GM21737 (cell line): ENCODE measurements around the gene LRTM1.

ENCODE experiments used
- ATAC-seq: cut with Tn5 transposase; IDR thresholded peaks from one replicate; pipeline ENCODE4 v1.9.1; 2021; ENCODE audit warnings: mild to moderate bottlenecking, moderate library complexity; ENCODE audit not compliant: unreplicated experiment

Gene LRTM1

DNA sequence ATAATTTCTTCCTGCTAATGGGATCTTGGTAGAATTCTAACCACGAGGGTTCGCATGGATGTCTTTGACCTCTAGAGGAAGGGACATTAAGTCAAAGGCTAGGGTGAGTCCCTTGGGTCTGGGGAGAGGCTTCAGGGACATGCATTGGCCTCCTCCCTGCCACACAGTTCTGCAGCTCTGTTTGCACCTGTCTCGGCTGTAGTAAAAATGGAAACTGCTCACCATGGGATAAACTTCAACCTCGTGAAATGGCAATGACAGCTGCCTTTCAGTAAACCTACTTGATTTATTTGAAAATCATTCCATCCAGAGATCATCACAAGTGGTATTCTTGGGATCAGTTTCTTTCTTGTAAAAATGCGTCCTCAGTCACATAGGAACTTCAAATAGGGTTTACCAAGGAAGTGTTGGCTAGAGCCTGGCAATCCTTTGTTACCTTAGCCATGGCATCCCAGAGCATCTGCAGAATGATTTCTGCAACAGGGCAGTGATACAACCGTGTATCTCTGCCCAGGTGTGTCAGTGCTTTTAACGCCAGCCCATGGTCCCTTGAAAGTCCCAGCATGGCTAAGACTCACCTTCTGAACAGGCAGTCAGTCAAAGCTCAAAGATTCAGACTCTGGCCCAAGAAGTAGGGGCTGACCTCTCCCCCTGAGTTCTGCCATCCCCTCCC lies 14.0 kb upstream of the LRTM1 start:
- no peak for ATAC-seq

DNA sequence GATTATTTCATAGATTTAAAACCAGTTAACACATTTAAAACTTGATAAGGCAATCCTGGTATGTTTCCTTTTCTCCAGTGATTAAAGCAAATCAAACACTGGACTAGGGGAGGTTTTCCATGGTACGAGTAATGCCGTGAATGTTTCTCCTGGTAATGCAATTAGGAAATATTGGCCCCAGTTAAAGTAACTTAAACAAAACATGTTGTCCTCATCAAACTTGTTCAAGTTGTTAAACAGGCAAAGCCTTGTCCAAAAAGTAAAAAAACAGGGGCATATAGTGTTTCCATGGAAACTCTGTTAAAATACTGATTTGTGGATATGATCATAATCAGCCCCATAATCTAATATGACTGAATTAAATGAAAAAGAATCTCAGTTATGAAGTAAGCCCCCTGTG lies 13.1 kb upstream of the LRTM1 start:
- no peak for ATAC-seq

DNA sequence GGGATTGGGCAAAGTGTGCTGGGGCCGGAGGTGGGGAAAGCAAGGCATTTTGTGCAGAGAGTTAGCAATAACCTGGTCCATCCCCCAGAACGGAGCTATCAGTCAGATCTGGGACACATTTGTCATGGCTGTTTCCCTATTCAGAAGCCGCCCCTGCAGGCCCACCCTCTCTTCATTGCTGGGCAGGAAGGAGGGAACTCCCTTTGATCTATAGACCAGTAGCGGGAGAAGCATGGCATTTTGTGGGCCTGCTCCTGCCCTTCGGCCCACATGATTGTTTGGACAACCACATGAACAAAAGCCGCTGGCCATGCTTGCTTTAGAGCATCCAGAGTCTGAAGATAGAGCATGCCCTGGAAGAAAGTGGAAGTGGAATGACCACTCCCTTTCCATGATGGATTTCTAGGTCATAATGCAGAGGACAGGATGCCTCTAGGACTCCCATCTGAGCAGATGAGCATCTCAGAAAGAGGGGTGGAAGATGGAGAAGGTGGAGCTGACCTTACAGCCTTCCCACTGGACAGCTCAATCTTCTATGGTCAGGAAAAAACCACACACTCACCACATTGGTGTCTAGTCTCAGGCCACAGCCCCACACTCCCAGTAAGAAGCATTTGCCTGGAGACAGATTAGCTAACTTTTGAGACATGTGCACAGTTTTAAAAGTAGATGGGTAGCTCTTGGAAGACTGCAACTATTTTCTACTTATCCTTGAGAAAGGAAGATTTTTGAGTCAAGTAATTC lies 11.9 kb upstream of the LRTM1 start:
- ATAC-seq = no peak

DNA sequence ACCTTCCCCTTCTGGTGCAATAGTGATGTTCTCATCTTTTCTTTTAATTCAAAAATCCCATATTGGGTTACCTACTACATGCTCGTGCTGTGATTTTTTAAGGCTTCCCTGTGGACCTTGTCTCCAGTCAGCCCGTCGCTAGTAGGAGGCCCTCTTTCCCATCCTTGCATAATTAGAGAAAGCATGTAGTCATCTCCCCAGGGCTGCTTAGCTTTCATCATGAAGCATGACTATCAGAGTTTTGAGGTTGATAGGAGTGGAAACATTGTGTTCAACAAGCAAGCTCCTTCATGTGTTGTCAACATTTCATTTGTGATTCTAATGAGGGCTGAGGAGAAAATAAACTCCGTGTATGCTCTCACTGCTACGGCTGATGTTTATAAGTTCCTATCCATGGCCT lies 8.7 kb upstream of the LRTM1 start:
- no peak for ATAC-seq

DNA sequence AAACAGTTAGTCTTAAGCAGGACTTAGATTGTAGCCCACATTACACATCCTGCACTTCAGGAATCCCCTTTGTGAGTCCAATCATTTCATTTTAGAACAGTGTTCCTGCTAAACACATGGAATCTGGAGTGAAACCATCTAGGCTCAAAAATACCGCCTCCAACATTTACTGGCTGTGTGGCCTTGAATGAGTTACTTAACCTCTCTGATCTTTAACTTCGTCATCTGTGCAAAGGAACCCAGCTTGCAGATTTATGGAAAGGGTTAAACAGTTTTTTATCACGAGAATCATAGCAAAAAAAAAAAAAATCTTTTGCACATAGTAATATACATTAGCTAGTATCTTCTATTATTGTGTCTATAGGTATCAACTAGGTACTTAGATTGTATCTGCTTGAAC lies 8.0 kb upstream of the LRTM1 start:
- ATAC-seq = no peak

DNA sequence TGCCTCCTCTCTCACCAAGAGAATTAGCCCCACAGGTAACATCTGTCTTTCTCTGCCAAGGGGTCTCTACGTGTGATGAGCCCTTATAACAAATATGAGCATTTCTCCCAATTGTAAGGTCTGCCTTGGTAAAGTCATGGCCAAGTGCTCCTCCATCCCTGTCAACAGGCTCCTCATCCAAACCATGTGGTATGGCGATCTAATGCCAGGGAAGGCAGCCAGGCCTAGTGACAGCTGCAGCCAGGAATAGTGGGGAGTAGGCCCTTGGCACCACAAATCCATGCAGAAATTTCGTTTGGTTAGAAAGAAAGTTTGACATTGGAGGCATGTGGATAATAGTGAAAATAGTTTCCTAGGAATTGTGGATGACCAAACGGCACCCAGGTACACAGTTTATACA lies 4.7 kb upstream of the LRTM1 start:
- ATAC-seq = no peak

DNA sequence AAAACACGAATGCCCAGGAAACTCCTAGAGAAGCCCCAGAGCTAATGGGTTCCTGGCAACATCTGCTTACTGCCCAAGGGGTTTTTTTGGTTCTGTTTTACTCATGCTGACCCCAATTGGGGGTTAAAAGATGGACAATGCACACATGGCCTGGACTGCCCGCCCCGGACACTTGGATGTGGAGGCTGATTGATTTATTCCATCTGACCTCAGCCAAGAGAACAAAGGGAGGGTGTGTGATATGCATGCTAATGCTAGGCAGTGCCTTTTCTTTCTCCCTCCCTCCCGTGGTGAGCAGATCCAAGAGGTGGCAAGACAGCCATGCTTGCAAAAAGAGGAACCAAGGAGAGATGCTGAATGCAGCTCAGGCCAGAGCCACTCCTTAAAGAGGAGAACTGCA lies 3.3 kb upstream of the LRTM1 start:
- no peak for ATAC-seq

DNA sequence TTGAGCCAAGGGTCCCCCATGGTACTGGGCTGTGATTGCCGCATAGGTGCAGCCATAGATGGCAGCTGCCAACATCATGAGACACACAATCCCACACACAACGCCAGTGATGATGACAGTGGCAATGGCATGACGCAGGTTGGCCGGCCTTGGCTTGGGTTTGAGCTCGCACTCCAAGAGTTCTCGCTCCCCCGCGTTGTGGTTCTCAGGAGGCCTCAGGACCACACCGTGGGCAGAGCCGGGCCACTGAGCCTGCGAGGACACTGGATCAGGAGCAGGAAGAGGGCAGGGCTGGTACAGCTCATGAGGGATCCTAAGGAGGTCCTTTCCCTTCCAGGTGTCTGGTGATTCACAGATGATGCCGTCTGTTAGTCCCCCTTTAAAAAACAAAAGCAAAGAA lies 9.3 kb downstream of the LRTM1 start:
- no peak for ATAC-seq

DNA sequence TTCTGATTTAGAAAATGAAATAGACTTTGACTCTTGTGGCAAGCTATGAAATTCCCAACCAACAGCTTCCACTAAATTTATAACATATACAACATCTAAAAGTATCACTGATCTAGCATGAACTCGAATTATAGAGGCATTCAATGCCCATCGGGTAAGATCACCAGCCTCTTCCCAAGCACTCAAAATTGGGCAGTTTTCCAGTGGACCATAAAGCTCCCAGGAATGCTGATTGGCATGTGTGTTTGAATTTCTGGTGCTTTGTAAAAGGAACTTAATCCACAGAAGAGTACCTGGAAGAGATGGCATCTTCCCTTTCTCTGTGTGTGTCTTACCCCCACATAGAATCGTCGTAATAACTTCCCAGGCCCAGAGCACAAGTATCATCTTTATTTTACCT lies 10.0 kb downstream of the LRTM1 start:
- no peak for ATAC-seq

DNA sequence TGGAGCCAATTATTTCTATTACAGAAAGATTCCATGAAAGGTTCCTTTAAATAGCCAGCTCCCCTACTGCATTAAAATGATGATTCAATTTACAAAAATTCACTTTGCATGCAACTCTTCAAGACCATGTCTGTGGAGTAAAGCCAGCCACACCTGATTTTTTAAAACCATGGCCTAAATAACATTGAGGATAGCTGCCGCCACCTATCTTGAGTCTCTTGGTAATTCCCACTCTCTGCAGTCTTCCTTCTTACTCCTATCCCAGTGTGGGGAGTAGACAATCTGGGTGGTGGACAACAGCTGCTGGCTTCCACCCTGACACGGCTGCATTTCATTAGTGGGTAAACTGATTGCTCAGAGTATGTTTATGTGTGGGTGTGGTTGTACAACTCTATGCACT lies 10.7 kb downstream of the LRTM1 start:
- ATAC-seq = no peak

DNA sequence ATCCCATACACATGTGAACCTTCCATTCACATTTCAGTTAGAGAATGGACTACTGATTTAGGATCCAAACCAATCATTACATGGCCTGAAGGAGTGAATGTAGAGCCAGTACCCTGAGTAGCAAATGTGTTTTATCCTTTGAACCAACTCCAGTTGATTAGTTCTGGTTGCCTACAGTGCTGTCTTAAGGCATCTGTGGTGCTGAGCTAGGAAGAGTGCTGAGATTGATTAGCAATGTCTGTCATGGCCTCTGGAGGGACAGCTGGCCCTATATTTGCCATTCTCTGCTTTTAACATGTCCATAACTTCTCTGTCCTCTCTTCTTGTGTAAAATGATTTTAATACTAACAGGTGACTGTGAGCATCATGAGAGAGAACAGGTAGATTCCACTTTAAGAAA lies 11.1 kb downstream of the LRTM1 start:
- no peak for ATAC-seq

DNA sequence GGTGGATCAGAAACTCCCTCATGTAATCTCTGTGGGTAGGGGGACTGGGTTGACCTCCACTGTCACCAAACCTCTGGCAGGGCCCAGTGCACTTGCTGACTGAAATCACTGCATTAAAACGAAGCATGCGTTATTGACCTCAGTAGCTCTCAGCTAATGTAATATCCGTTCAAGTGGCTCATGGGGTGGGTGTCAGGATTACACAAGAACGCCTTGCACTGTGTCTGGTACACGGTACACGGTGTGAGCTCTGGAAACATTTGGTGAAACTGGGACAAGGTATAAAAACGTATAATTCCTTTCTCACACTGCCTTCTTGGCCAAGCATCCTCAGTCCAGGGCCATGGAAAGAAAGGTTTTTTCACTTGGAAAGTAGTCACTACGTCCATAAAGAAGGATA lies 11.9 kb downstream of the LRTM1 start:
- no peak for ATAC-seq

DNA sequence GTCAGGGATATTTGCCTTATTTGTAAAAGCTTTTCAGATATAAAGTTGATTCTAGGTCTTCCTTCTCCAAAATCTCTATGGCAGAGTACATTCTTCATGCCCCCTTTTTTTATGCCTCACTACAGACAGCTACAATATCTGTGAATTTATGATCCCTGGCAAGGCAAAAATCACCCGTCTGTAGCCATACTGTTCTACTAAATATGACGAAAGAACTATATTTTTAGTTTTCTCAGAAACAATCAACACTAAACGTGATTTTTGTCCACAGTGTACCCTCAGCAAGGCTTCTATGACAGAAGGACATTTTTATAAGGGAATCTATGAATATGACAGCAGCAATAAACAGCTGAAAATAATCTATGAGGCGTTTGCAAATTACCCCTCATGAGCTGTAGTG lies 12.7 kb downstream of the LRTM1 start:
- ATAC-seq = no peak

DNA sequence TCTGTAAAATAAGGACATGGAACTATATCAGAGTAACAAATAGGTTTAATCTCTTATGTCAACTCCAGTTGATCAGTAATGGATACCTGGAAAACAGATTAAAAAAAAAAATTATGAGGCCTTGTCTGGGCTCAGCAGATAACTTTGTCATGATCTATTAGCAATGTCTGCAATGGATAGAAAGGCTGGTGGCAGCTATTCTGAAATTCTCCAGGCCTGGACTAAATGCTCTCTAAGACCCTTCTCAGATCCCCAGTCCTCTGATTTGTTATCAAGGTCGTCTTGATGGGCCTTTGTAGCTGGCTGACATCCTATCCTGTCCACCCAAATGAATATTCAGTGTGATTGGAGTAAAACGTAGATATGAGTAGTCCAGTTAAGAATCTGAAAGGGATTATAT lies 13.7 kb downstream of the LRTM1 start:
- no peak for ATAC-seq

DNA sequence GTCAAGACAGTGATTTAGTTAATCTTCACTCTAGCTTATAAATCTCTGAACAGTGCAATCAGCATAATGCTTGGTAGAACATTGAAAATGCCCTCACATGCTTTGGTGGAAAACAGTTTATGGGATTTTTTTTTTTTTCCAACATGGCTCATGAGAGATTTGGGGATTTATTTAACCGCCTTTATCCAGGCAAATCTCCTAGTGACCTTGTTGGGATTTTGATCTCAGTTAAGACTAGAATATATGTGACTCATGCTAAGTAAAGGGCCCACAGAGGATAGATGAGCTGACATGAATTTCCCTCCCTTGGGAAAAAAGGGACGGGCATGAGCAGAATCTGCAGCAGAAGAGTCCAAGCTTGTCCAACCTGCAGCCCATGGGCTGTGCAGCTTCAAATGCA lies 18.7 kb downstream of the LRTM1 start:
- ATAC-seq = no peak

DNA sequence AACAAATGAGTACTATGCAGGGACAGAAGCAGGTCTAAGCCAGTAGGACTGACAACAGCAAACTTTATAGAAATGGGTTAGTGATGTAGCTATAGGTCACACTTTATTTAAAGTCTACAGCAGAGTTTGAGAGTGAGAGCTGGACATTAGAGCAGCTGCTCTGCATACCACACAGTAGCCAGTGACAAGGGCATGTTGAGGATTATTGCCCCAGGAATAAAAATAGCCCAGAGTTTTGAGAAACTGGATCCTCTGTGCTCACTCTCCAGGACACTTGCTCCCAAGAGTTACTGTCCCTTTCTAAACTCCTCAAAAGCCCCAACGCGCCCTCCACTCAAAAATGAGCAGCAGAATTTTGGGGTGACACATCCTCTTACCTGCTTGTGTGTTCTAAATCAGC lies 21.1 kb downstream of the LRTM1 start:
- ATAC-seq = no peak

DNA sequence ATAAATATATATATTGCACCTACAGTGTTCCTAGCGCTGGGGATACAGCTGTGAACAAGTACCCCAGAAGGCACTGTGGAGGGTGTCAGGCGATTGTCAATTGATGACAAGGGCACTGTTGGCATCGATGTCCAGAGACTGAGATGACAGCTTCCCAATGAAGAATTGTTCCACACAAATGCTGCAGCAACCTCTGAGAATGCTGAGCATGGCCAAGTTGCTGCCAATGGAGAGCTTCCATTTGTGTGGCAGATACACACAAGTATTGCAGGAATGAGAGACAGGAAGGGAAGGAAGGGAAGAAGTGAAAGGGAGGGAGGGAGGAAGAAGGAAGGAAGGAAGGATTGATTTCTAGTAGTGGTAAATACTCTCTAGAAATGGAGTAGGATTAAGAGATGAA lies 21.9 kb downstream of the LRTM1 start:
- no peak for ATAC-seq

DNA sequence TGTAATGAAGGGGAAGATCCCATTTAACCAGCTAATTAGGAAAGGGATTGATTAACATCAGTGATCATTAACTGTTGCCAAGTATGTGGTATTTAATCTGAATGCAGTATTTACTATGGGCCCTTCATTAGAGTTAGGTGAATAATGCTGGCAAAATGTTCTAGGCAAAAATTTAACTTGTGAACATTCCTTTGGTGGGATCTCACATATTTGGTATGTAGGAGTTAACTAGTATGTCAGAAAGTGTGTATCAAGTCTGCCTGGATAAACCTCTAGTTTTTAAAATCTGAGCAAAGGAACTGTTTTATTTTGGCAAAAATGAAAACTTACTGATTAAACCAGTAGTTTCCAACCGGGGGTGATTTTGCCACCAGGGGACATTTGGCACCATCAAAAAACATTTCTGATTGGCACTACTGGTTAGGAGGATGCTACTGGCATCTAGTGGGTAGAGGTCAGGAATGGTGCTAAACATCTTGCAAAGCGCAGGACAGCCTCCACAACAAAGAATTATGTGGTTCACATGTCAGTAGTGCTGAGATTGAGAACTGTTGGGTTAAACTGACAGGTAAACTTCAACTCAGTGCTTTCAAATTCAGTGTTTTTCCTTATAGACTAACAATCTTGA lies 22.5 kb downstream of the LRTM1 start:
- ATAC-seq = no peak

DNA sequence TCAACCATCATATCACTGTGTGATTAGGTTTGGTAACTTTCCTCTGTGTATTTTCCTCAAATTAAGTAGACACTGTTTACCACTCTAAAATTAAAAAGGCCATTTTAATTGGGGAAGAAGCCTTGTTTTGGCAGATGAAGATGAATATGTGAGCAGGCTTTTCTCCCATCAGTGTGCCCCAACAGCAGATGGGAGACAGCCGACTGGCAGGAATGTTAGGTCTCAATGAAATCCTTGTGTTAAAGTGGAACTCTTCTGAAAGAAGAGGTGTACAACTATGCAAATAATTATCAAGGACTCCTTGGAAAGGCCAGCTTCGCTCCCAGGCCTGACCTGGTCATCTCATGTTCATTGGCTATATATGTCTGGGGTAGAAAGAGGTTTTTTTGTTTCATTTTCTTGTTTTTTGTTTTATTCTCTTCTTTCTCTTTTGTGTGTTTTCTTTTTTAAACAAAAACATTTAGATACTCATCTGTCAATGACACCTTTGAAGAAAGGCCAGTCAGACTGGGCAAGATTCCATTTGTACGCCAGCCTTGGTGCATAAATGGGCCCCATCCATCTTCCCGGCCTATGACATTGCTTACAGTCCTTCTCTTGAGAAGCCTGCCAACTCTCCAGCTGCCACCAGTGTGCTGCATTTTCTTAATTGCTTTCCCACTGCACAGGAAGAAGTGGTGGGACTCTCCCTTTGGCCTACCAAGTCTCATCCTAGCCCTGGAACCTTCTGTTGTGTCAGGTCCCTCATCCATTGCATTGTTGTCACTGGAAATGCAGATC lies 25.8 kb downstream of the LRTM1 start:
- no peak for ATAC-seq

DNA sequence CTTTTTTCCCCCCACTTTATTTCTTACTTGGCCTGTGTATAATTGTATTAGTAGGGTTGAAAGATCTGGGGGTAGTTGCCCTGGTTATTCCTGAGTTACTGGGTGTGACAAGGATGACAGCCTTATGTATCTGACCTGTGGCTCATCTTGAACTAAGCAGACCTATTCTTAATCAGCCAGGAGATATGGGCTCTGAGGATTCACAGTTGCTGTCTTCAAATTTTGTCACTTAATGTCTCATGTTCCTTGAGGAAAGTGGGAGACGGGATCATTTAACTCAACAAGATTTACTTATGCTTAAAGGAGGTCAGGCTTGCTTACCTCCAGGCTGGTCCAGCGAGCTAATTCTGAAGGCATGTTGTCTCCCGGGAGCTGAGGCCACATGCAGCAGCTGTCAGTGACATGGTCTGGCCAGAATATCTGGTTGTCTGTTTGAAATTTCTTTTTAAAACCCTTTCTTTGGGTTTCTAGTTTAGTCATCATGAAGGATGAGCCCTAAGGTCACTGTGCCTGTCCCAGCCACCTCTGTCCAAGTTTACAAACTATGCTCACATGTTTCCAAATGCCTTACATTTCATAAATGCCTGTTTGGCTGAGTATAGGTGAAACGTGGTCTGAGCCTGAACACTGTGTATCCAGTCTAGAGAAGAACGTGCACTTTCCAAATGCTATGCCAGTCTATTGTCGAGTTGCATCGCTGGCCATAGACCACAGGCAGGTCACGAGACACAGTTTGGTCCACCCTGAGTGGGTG lies 26.8 kb downstream of the LRTM1 start:
- no peak for ATAC-seq

DNA sequence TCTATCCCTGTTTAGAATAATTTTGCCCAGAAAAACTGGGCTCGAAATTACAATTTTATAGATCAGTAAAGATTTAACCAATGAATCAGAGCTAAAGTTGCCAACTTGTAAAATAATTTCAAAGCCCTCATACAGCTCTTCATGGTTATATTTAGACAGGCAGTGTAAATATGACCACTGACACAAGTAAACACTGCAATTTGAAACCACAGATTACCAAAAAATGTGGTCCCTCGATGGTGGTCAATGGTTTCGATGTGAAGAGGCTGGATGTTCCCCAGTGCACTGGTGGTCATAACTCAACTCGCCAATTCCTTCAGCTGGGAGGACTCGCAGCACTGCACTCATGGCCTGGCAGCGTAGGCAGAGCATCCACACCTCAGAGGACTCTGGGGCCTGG lies 28.6 kb downstream of the LRTM1 start:
- no peak for ATAC-seq
